TTC549 (cell line): ENCODE measurements around the gene DACH2.
"Not testable (repeated sequence)": the region's sequence is repeated elsewhere in the genome, so short reads cannot be mapped to it uniquely, and the experiment has no call there.

Experiments
- FAIRE-seq: peaks from 2 replicates; lab custom pipeline; 2012; peaks lifted over from hg19 to GRCh38; lab: Jason Lieb, UNC

Gene DACH2

DNA sequence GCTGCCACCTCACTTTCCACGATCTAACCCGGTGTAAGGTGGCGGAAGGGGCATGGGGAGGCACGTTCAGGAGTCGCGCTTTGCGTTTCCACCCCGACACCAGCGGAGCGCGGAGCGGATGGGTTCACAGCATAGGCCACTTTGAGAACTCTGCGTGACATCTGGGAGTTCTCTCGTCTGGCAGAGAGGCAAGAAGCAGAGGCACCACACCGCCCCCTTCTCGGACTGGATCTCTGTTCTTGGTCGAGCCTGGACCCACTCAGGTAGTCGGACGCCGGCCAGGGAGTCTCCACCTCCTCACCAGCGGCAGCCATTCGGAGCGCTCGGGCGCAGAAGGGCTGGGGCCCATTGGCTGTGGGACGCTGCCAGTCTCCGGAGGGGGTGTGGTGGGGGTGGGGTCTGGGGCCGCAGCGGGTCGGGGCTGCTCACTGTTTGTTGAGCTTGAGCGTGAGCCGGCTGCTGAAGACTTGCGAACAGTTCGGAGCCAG is at the start of gene DACH2:
Gene DACH2, plus strand, starts transcription at position 428 of the 488 bp plus-strand sequence.
- no peak for FAIRE-seq

- no peak for FAIRE-seq
These were observed 45.9 kb upstream of the DACH2 start for GRCh38 chrX:86102341-86102740.

DNA sequence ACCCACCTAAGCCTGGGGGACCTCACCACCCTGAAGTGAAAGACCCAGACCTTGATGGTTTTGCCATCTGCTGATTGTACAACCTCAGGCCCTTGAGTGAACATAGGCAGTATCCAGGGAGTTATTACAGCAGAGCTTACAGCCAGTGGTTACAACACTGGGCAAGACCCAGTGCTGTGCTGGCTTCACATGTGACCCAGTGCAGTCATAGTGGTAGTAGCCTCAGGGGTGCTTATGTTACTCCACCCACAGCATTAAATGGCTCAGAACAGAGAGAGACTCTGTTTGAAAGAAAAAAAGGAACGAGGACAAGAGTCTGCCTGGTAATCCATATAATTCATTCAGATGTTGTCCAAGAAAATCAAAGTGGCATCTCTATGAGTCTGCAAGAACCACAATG is 45.2 kb upstream of the DACH2 start:
- no peak for FAIRE-seq

DNA sequence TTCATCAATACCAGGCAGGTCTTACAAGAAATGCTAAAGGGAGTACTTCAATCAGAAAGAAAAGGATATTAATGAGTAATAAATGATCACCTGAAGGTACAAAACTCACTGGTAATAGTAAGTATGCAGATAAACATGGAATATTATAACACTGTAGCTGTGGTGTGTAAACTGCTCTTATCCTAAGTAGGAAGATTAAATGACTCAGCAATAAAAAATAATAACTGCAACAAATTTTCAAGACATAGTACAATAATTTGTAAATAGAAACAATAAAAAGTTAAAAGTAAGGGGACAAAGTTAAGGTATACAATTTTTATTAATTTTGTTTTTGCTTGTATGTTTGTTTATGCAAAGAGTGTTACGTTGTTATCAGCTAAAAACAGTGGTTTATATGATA is 43.7 kb upstream of the DACH2 start:
- FAIRE-seq, result no peak

DNA sequence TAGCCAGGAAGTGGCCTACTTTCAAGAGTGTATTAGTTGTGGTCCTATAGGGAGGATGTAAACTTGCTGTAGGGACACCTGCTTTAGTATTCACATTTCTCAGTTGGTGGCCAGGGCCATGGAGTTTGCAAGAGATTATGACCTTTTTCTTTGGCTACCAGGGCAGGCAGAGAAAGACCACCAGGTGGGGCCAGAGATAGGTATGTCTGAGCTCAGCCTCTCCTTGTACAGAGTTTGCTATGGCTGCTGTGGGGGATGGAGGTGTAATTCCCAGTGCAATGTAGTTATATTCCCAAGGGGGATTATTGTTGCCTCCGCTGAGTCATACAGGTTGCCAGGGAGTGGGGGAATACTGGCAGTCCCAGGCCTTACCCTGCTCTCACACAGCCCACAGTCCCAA is 26.3 kb upstream of the DACH2 start:
- FAIRE-seq, result no peak

DNA sequence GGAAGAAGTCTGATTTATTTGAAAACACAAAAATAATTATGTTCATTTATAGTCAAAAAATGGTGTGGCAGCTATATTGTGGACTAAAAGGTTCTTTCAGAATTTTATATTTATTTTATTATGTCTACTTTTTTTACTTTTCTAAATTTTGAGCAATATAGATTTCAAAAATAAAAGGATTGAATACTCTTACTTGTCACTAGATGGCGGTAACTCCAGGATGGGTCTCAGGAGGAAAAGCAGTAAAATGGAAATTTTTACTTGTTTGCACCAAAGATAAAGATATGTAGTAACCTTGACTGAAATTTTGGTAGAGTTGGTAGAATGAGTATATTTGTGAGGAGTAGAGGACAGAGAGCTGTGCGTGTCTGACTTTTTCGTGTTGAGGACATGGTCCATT is 14.5 kb upstream of the DACH2 start:
- peak; percentile 89 for FAIRE-seq

- FAIRE-seq, result no peak
These were observed 11.2 kb upstream of the DACH2 start for GRCh38 chrX:86137071-86137470.

DNA sequence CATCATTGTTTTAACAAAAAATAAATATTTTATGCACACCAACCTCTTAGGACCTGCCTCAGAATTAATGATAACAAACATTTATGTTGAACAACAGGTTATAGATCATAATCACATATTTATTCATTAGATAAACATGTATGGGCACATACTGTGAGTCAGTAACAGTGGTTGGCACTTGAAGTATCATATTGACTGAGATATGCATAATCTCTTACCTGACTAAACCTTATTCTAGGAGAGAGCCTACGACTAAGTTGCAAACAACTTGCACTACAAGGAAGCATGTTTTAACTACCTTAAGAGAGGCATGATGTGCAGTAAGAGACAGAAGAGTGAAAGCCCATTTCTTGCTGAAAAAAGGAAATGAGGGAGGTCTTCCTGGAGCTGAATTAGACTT is 6.5 kb upstream of the DACH2 start:
- no peak for FAIRE-seq

DNA sequence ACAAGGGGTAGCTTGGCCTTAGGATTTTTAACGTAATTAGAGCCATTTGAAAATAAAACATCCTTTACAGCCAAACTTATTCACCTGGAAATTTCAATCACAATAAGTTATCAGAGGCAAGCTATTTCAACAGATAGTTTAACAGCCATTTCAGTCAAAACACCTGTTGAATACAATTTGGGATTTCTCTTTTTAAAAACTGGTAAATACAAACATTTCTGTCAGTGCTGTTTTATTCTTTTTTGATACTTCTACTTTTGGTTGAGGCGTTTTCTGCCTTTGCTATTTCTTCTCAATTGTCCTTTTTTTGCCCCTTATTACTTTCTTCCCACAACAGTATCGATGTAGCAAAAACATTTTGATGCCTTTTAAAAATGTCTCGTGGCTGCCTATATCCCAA is 2.1 kb upstream of the DACH2 start:
- FAIRE-seq, result no peak

- FAIRE-seq, result no peak
These were observed 343 bp downstream of the DACH2 start for GRCh38 chrX:86148594-86148993.

GRCh38 chrX:86149119-86149518 is 868 bp downstream of the DACH2 start:
- no peak for FAIRE-seq

DNA sequence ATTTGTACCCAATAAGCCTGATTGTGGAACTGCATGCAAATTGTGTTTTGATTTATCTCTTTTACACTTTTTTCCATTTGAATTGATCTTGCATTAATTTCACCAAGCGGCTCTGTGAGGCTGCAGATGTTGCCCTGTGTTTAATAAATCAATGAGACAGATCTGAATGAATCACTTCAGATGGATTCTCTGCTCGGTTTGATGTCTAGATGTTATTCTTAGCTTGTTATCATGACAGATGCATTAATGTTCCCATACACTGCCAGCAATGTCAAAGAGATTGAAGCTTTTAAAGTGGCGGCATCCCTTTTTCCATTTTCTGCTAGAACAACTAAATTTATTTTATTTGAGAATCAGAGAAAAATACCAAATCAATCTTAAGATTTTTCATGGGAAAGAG is 6.3 kb downstream of the DACH2 start:
- FAIRE-seq, result no peak

- FAIRE-seq, result no peak
These were observed 23.1 kb downstream of the DACH2 start for GRCh38 chrX:86171366-86171765.

DNA sequence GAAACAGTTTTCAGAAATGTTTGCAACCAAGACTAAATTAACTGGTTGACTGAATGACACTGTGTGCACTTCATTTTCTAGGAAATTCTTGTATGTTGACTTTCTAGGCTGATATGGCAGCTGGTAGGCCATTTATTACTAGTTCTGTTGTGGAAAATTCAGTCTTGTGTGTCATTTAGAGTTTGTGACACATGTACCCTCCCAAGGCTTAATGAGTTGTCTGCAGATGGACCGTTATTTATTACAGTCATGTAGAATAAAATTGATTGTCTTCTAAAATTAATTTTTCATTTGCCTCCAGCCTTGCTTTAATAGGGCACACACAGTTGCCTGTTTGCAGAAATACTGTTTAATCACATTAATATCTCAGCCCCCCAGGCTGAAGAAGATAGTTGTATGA is 30.7 kb downstream of the DACH2 start:
- no peak for FAIRE-seq

- not testable (repeated sequence) for FAIRE-seq
These were observed 33.1 kb downstream of the DACH2 start for GRCh38 chrX:86181325-86181724.

DNA sequence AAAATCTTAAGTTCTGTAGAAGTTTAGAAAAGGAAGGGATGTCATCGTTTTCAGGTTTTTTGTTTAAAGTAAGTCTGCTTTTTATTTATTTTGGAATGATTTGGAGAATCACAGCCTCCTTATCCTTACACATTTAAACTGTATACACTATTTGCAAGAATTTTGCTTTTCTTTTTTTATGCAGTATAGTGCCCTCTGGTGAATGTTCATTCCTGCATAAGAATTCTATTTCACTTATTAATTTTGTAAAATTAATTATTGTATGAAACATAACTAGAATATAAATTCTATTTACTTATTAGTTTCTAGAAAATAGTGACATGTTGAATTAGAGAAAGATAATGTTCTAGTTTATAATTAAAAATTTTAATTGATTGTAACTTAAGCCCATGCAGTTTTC is 44.6 kb downstream of the DACH2 start:
- no peak for FAIRE-seq

DNA sequence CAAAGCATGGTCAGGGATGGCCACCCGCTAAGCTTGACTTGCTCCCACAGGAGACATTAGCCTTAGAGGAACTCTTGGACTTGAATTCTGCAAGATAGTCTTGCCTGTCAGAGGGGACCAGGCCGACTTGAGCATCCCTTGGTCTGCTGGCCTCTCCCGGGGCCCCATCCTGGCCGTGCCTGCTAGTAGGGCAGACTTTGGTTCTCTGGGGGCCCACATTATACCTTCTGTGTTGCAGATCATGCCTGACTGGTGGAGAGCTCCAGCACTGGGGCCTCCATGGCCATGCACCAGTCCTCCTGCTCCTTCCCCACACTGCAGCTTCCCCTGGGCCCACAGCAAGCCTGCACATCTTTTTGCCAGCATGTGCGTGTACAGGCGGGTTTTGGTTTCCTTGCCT is 46.5 kb downstream of the DACH2 start:
- FAIRE-seq, result no peak

- FAIRE-seq, result no peak
These were observed 47.1 kb downstream of the DACH2 start for GRCh38 chrX:86195343-86195742.

- no peak for FAIRE-seq
These were observed 49.6 kb downstream of the DACH2 start for GRCh38 chrX:86197815-86198214.

- FAIRE-seq, result no peak
These were observed 62.5 kb downstream of the DACH2 start for GRCh38 chrX:86210772-86211171.

- no peak for FAIRE-seq
These were observed 67.0 kb downstream of the DACH2 start for GRCh38 chrX:86215260-86215659.

- FAIRE-seq, result no peak
These were observed 89.2 kb downstream of the DACH2 start for GRCh38 chrX:86237482-86237881.

DNA sequence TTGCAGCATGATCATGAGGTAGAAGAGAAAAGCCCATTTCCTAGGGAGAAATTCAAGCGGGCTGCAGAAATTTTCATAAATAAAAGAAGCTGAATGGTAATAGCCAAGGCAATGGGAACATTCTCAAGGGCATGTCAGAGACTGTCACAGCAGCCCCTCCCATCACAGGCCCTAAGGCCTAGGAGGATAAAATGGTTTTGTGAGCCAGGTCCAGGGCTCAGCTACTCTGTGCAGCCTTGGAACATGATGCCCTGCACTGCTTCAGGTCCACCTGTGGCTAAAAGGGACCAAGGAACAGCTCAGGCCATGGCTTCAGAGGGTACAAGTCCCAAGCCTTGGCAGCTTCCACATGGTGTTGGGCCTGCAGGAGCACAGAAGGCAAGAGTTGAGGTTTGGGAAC is 93.3 kb downstream of the DACH2 start:
- no peak for FAIRE-seq

DNA sequence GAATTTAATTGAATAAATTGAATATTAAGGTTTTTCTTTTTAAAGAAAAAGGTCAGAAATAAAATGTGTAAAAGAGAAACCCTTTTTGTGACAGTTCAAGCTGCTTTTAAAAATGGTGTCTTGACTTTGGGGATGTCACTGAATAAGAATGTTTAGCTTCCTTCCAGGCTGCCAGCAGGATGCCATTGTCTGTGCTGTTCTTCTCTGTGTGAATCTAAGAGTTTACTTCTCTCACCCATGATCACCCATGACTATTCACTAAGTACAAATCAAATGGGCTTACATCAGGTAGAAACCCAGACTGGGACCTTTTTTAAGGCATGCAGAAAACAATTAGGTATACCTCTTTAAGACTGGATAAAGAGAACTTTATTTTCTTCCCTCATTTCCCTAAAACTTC is 115.3 kb downstream of the DACH2 start:
- no peak for FAIRE-seq

GRCh38 chrX:86295293-86295692 is 147.0 kb downstream of the DACH2 start:
- no peak for FAIRE-seq
